Heart right ventricle (tissue), 16 donors: ENCODE data around the gene PGM1. TPM values are rescaled to one million over a fixed set of nuclear protein-coding genes. Genes with fewer than 3 reads are reported as not detected.

Source experiments
- ATAC-seq, 8 donors: fragments of 200-7000 bp; cut with Tn5 transposase; one replicate each; pipeline ENCODE4 v1.9.1; 2020; ENCODE audit warnings: mild to moderate bottlenecking in 8 of 8, moderate library complexity in 8 of 8, moderate number of reproducible peaks in 1 of 8
- DNase-seq, 2 donors: peaks; one replicate each; pipeline ENCODE4 v3.0.0-alpha.2; 2020
- H3K27ac ChIP-seq, 10 donors: fragments of 200-600 bp; sonication (generic) in 2 of 10; one replicate each; pipeline versions ENCODE4 v1.5.0 to v1.8.0; 2020 to 2022; ENCODE audit warnings: mild to moderate bottlenecking in 3 of 10
- H3K27me3 ChIP-seq, 7 donors: fragments of 200-600 bp; one replicate each; pipeline ENCODE4 v1.8.0; 2021 to 2022; ENCODE audit warnings: mild to moderate bottlenecking in 2 of 7
- H3K36me3 ChIP-seq, 9 donors: fragments of 200-600 bp; sonication (generic) in 1 of 9; one replicate each; pipeline versions ENCODE4 v1.5.0 to v1.8.0; 2020 to 2022; ENCODE audit warnings: mild to moderate bottlenecking in 2 of 9
- H3K4me1 ChIP-seq, 9 donors: fragments of 200-600 bp; sonication (generic) in 1 of 9; one replicate each; pipeline versions ENCODE4 v1.5.0 to v1.8.0; 2020 to 2022; ENCODE audit warnings: mild to moderate bottlenecking in 4 of 9
- H3K4me3 ChIP-seq, 10 donors: fragments of 200-600 bp; sonication (generic) in 2 of 10; one replicate each; pipeline versions ENCODE4 v1.5.0 to v1.8.0; 2020 to 2022; ENCODE audit warnings: mild to moderate bottlenecking in 7 of 10, moderate library complexity in 2 of 10
- H3K9me3 ChIP-seq, 11 donors: fragments of 200-600 bp in 10 of 11; sonication (generic) in 2 of 11; one replicate each; pipeline versions ENCODE4 v1.5.0 to v1.8.0; 2013 to 2022; ENCODE audit warnings: mild to moderate bottlenecking in 2 of 11, control low read depth in 1 of 11, moderate library complexity in 1 of 11
- CTCF ChIP-seq, 9 donors: fragments of 200-600 bp; sonication (generic) in 2 of 9; IDR thresholded peaks; one replicate each; pipeline versions ENCODE4 v1.5.0 to v1.8.0; 2021 to 2022; ENCODE audit warnings: antibody characterized with exemption in 9 of 9, mild to moderate bottlenecking in 5 of 9, moderate library complexity in 1 of 9
- WGBS, 2 donors: extraction: QIAGEN DNeasy Blood & Tissue Kit; methylation state at CpG; one replicate each; pipeline ENCODE4 v1.1.7; 2013; ENCODE audit warnings: inconsistent platforms in 1 of 2; 5-methylcytosine and 5-hydroxymethylcytosine counted together
- intact Hi-C, 10 donors: fragments of 100-400 bp; cut with DNase I; formaldehyde crosslinking; loops; one replicate each; pipeline versions ENCODE4 v1.11.1 to v1.14.2; 2022
- polyA plus RNA-seq, 2 donors: library from polyadenylated mRNA; stranded (reverse); fragments of 200-250 nt; gene quantifications; one replicate each; pipeline ENCODE4 v1.2.3, GENCODE V29; 2013
- total RNA-seq, 10 donors: library from RNA; stranded (reverse); fragmentation: NEBNext Ultra II Directional in 3 of 10; extraction: Animal tissue kit (Norgen Biotek cat#: 25700) in 3 of 10; gene quantifications; one replicate each; pipeline versions ENCODE4 v1.2.1 to v1.2.4, GENCODE V29; 2021 to 2023
- donor health status: Arrhythmogenic right ventricular cardiomyopathy.
- donor health status: ischemic (EF 13 %, LVEDD 7.1; RV severe dilation, severe dysfunction).
- donor health status: healthy with polysubstance abuse.
- donor health status: DM: no; HTN: yes; CAD: no.
- donor health status: DM: no; HTN: no; CAD: no.
- donor health status: ischemic (EF 25% LVEDD 6.9; RV normal size, moderate dysfunction).
- donor health status: ischemic (EF 25% LVEDD 5.7; RV mildly dilated, moderate dysfunction).
- donor health status: healthy.
- donor health status: DM: yes; HTN: yes; CAD: no.
- donor health status: Ischemic cardiomyopathy.
- donor health status: ischemic (EF 35%, LVEDD 5.7; RV mildly dilated, moderate dysfunction).
- donor health status: nonischemic (EF 11% LVEDD 7.7; RV severe dilation, severe dysfunction).
- donor health status: DM: yes; HTN: yes; CAD: no.
- donor health status: PGD.
- donor health status: ischemic (EF 29% LVEDD 5.4; RV normal size, mild dysfunction).
- donor health status: nonischemic (EF 23%, LVEDD 6.1; RV moderate dilation, normal function).

PGM1 gene
- total and polyA plus RNA-seq, 12 donors, result 20.4 to 363 (median 251) TPM

GRCh38 chr1:63603810-63604209 lies 10.6 kb downstream of the PGM1 start:
- peaks cover 0 to 50% (median 9%) of the 10 kb centered on the region in 9 donors for H3K4me1 ChIP-seq
- 96 to 97% methylated on average over 3 of the region's 3 CpGs for WGBS, 2 donors
- no peak overlapping the region for H3K27ac ChIP-seq

GRCh38 chr1:63607322-63607721 lies 14.1 kb downstream of the PGM1 start:
- Histone ChIP-seq H3K4me3 (no peak overlapping the region), H3K36me3 (peaks cover 0 to 4% (median 0%) of the 10 kb centered on the region in 9 donors), H3K4me1 (peaks cover 0 to 48% (median 6%) of the 10 kb centered on the region in 9 donors), H3K9me3 (no peaks in the 10 kb centered on the region), H3K27me3 (no peaks in the 10 kb centered on the region), H3K27ac (peak overlapping the region in 1 of 10 donors; percentile 3)
- WGBS, 2 donors, result 64 to 77% methylated on average over 7 of the region's 7 CpGs
- intact Hi-C loops, result no loop called here
- ATAC-seq, result peak in 2 of 8 donors; percentile 38 to 57
- TF ChIP-seq CTCF (IDR thresholded peaks at IDR 0.05), result no peak
- DNase-seq, result no peak

More at GRCh38 chr1:63603810-63604209, 10.6 kb downstream of the PGM1 start:
- no peak for DNase-seq
- intact Hi-C loops, result no loop called here
- TF ChIP-seq CTCF (IDR thresholded peaks at IDR 0.05), result no peak
- no peaks in the 10 kb centered on the region for H3K9me3 ChIP-seq
- no peak overlapping the region for H3K4me3 ChIP-seq
- peaks cover 0 to 4% (median 0%) of the 10 kb centered on the region in 9 donors for H3K36me3 ChIP-seq
- ATAC-seq, result no peak
- no peaks in the 10 kb centered on the region for H3K27me3 ChIP-seq

- Histone ChIP-seq H3K4me1 (peaks cover 0 to 57% (median 7%) of the 10 kb centered on the region in 9 donors), H3K27ac (no peak overlapping the region), H3K9me3 (no peaks in the 10 kb centered on the region), H3K27me3 (no peaks in the 10 kb centered on the region), H3K36me3 (no peaks in the 10 kb centered on the region), H3K4me3 (no peak overlapping the region)
- no peak for TF ChIP-seq CTCF (IDR thresholded peaks at IDR 0.05)
- DNase-seq, result no peak
- peak in 1 of 8 donors; percentile 35 for ATAC-seq
- intact Hi-C loops, result loop anchor here in 5 of 10 donors (10.0 kb wide), 2 partner anchors 524 to 634 kb away; no protein-coding TSS in a partner anchor
- WGBS, 2 donors, result 66 to 82% methylated on average over 3 of the region's 3 CpGs
Observed at GRCh38 chr1:63611231-63611630, 18.0 kb downstream of the PGM1 start.

GRCh38 chr1:63612564-63612963 lies 19.4 kb downstream of the PGM1 start:
- Histone ChIP-seq H3K4me1 (peaks cover 0 to 48% (median 8%) of the 10 kb centered on the region in 9 donors), H3K27me3 (no peaks in the 10 kb centered on the region), H3K4me3 (no peak overlapping the region), H3K36me3 (no peaks in the 10 kb centered on the region), H3K27ac (peak overlapping the region in 1 of 10 donors; percentile 8), H3K9me3 (no peaks in the 10 kb centered on the region)
- peak in 1 of 8 donors; percentile 44 for ATAC-seq
- WGBS, 2 donors, result 75 to 82% methylated on average over 4 of the region's 4 CpGs
- intact Hi-C loops, result loop anchor here in 5 of 10 donors (10.0 kb wide), 2 partner anchors 522 to 632 kb away; no protein-coding TSS in a partner anchor
- DNase-seq, result no peak
- TF ChIP-seq CTCF (IDR thresholded peaks at IDR 0.05), result no peak
